HG03457 (cell line): ENCODE results near the gene ALCAM.

ENCODE experiments used
- ATAC-seq: cut with Tn5 transposase; IDR thresholded peaks from one replicate; pipeline ENCODE4 v1.9.1; 2021; ENCODE audit warnings: moderate number of reproducible peaks; ENCODE audit not compliant: unreplicated experiment

The ALCAM gene

GRCh38 chr3:105466495-105467404, 100.0 kb downstream of the ALCAM start:
- no peak for ATAC-seq

- ATAC-seq, result no peak
Observed at GRCh38 chr3:105470851-105471250, 104.1 kb downstream of the ALCAM start.

- no peak for ATAC-seq
Observed at GRCh38 chr3:105473521-105474223, 107.0 kb downstream of the ALCAM start.

GRCh38 chr3:105480768-105481167, 114.1 kb downstream of the ALCAM start:
- ATAC-seq, result no peak

GRCh38 chr3:105483476-105483875, 116.8 kb downstream of the ALCAM start:
- no peak for ATAC-seq

GRCh38 chr3:105490045-105490444, 123.3 kb downstream of the ALCAM start:
- no peak for ATAC-seq

- ATAC-seq, result no peak
Observed at GRCh38 chr3:105493305-105493892, 126.7 kb downstream of the ALCAM start.

- ATAC-seq, result no peak
Observed at GRCh38 chr3:105495021-105495420, 128.3 kb downstream of the ALCAM start.

- ATAC-seq, result no peak
Observed at GRCh38 chr3:105496343-105496742, 129.6 kb downstream of the ALCAM start.

GRCh38 chr3:105497386-105497785, 130.7 kb downstream of the ALCAM start:
- ATAC-seq, result no peak

GRCh38 chr3:105499961-105500360, 133.3 kb downstream of the ALCAM start:
- ATAC-seq, result no peak

- no peak for ATAC-seq
Observed at GRCh38 chr3:105502333-105502732, 135.6 kb downstream of the ALCAM start.

- ATAC-seq, result no peak
Observed at GRCh38 chr3:105503191-105503593, 136.5 kb downstream of the ALCAM start.

- no peak for ATAC-seq
Observed at GRCh38 chr3:105504440-105504951, 137.8 kb downstream of the ALCAM start.

GRCh38 chr3:105505170-105505569, 138.5 kb downstream of the ALCAM start:
- ATAC-seq, result no peak

- no peak for ATAC-seq
Observed at GRCh38 chr3:105511031-105511430, 144.3 kb downstream of the ALCAM start.

GRCh38 chr3:105512061-105512460, 145.4 kb downstream of the ALCAM start:
- no peak for ATAC-seq

GRCh38 chr3:105513042-105513441, 146.3 kb downstream of the ALCAM start:
- ATAC-seq, result no peak

- no peak for ATAC-seq
Observed at GRCh38 chr3:105513886-105514285, 147.2 kb downstream of the ALCAM start.

- no peak for ATAC-seq
Observed at GRCh38 chr3:105515372-105515771, 148.7 kb downstream of the ALCAM start.

GRCh38 chr3:105516972-105517371, 150.3 kb downstream of the ALCAM start:
- no peak for ATAC-seq

GRCh38 chr3:105518203-105518602, 151.5 kb downstream of the ALCAM start:
- ATAC-seq, result no peak
